HuH-7 (cell line): ENCODE results near the gene CAPZB.

Experiments
- DNase-seq: peaks from one replicate; pipeline ENCODE4 v3.0.0; 2011; ENCODE audit warnings: low spot score

CAPZB gene

DNA sequence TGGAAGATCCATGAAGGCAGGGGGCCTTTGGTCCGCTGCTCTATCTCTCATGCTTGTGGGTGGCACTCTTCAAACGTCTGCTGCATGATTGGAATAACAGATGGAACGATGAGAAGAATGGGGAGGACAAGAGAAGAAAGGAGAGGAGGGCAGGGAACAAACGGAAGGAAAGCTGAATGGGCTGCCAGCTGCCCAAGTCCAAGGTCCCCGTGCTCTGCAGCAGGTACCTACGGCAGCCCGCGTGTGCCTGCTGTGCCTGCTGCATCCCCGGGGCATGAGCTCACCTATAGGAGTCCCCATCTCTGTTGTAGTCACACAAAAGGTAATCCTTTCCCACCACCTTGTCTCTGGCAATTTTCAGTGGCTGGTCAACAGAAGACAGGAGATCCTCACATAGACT lies 100.1 kb downstream of the CAPZB start:
- no peak for DNase-seq

DNA sequence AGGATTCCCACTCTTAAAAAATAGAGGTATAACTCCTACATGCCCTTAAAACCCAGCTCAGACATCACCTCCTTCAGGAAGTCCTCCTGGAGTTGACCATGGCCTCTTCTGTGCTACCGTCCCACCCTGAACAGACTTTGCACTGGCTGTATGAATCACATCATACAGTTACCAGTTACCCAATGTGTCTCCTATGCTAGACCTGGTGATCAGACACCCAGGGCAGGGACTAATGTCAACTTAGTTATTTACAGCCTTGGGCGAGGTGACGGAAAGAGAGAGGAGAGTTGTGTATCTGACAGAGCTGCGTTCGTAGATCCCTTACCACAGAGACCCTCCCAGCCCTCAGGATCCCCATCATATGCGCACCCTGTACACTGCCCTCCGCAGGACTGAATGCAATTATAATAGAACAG lies 100.6 kb downstream of the CAPZB start:
- peak; percentile 73 for DNase-seq

DNA sequence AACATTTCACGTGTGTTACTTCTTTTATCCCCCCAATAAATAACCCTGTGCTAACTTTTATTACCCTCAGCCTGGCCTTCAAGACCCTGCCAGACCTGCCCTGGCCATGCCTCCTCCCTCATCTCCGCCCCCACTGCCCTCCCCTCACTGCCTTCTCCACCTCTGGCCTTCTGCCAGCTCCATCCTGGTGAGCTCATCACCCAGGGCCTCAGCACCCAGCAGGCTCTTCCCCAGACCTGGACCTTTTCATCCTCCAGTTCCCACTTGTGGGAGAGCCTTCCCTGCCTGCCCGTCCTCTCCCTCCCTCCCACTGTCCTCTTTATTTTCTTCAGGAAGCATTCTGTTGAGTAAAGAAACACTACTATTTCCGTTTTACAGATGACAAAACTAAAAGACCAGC lies 101.2 kb downstream of the CAPZB start:
- no peak for DNase-seq

DNA sequence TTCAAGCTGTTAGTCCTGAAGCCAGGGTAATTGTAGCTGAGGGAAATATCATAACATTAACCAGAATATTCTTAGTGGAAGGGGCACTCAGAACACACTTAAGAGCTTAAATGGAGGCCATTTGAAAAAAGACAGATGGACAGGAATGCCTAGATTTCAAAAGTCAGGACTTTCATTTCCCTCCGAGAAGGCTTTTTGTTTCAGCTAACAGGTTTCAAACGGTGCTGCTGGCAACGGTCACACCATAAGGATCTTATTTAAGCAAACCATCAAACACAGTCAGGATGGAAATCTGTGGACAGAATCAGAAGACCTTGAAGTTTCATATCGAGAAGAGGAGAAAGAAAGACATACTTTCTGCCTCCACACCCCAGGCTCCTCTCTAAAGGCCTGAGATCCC lies 103.1 kb downstream of the CAPZB start:
- no peak for DNase-seq

DNA sequence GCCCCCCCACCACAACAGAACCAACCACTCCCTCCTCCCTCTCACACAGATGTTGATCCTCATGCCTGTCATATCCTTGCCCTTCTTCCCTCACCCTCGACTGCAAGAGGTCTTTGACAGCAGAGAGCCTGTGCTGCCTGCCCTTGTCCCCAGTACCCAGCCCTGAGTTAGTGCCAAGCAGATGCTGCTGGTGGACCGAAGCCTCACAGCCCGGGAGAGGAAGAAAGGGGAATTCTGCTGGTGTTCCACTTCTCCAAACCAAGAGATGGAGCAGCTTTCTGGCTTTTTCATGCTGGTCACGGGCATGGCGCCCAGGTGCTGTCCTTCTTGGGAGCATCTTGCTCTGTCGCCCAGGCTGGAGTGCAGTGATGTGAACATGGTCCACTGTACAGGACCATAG lies 104.1 kb downstream of the CAPZB start:
- no peak for DNase-seq

DNA sequence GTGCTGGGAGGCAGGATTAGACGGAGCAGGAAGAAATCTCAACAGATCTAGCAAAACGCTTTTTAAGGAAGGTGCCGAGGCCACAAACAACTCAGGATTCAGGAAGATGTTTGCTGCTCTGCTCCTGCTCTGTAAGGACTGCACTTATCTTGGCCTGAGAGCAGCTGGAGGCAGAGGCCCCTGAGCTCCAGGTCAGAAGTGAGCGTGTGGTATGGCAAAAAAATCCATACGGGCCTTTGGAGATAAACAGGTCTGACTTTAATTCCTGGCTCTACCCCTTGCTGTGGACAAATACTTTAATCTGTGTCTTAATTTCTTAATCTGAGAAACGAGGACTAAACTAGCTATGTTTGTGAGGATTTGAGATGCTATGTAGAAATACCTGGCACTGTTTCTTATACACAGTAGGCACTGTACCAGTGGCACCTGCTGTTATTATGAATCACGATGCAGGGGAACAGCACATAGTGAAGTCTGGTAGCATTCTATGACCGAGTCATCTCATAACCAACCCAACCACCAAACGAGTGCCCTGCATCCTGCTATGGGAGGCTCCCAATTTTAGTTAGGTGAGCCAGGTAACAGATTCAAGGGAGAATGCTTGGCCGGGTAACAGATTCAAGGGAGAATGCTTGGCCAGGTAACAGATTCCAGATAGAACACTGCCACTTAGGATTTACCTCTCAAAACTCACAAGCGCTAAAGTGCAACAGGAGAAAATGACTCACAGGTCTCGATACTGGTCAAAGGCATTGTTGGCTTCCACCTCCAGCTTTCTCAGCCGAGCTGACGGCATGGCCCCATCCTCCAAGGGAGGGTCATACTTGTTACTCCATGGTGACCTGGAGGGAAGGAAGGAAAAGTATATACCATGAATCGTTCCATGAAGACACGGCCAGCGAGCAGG lies 107.3 kb downstream of the CAPZB start:
- DNase-seq = no peak

DNA sequence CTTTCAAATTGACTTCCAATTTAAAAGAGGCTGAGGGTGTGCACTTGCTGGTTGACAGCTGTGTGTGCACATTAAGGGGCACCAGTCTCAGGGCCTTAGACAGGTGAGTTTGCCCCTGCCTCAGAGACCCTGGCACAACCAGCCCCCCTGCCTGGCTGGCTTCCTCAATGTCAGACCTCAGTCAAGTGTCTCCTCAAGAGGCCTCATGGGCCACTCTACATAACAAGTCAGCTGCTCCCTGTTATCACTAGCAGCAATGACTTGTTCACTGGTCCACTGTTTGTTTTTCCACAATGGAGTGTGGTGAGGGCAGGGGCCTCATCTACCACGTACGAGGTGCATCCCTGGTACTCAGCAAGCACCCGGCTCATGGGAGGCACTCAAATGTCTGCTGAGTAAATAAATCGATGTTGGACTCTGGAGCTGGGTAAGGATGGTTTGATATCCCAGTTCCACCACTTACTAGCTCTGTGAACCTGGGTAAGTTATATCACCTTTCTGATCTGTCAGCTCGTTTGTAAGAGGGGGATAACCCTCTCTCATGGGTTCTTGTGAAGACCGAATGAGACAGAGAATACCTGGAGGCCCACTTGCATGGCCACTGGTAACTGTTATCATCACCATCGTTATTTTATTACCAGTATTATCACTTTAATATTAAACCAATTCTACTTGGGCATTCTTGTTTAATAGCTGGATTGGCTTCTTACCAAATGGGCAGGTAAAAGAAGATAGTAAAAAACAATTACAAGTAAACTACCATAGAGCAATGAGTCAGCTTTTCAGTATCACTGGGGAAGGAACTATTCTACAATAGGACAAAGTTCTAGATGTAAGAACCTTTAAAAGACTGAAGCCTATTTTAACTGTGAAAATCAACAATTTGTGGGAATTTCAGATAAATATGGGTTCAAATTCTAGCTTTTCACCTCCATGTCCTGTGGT lies 108.6 kb downstream of the CAPZB start:
- no peak for DNase-seq

DNA sequence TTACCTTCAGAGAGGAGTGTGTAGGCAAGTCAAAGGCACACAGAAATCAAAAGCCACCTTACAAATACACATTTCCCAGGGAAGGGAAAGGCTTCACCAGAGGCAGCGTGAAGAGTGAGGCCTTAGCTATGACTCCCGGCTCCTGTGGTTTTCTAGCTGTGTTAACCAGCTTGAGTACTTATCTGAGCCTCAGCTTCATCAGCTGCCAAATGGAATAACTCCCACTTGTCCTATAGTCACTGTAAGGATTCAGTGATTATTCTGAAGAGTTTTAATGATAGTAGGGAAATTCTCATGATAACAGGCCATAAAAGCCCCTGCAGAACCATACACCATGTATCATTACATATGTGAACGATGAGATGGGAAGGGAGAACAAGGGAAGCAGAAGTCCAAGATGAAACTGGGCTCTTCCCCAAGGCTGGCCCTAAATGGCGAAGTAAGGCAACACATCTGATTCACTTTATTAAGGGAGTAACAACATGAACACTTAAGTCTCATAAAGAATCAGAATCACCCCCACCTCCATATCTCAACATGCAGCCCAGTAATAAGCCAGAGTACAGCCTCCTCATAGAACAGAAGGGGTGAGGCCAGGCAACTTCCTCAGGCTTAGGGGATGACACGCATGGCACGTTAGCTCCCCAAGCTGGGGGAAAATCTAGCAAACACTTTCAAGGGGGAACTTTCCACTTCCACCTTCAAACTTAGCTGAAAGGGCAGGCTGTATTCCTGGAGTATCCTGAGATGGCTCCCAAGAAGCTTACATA lies 109.5 kb downstream of the CAPZB start:
- DNase-seq = no peak

DNA sequence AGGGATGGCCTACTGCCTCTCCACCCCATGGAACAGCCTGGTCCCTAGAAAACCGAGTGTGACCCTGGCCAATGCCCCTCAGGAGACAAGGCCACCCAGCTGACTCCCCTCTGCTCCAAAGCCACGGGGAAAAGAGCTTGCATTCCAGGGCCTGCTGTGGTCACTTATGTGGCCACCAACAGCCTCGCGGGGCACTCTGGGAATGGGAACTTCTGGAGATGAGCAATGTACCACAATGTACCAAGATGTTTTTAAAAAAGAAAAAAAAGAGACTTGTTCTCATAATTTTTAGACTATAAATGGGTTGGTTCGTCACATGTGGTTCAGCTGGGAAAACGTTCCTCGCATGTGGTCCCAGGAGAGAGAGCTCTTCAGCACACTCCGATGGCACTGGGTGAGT lies 110.4 kb downstream of the CAPZB start:
- DNase-seq = no peak

DNA sequence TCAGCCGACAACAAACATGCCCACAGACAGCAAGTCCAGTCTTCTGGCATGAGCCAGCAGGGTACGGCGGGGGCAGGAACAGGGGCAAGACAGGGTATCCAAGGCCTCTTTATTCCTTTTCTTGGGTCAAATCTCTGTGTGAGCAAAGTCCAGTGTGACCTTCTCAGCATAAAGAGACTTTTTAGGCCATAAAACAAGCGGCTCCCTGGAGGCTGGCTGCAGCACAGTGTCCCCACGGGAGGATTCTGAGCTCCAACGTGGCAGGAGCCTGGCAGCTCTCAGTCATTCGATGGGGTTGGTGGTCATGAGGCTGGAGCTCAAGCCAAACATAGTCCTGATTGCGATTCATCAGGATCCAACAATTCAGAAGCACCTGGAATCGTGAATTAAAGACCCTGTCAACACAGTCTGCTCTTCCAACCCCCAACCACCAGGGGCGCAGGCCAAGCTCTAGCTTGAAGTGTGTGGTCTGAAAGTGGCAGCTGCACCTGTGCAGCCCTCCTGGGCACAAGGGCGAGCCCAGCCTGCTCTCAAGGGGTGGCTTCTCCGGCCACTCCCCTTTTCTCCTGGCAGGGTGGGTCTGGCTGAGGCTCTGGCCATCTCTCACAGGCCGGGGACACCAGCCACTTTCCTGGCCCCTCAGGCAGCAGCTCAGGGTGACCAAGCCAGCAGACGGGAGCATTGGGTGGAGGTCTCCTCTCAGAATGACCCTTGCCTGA lies 111.1 kb downstream of the CAPZB start:
- DNase-seq = peak; percentile 55

DNA sequence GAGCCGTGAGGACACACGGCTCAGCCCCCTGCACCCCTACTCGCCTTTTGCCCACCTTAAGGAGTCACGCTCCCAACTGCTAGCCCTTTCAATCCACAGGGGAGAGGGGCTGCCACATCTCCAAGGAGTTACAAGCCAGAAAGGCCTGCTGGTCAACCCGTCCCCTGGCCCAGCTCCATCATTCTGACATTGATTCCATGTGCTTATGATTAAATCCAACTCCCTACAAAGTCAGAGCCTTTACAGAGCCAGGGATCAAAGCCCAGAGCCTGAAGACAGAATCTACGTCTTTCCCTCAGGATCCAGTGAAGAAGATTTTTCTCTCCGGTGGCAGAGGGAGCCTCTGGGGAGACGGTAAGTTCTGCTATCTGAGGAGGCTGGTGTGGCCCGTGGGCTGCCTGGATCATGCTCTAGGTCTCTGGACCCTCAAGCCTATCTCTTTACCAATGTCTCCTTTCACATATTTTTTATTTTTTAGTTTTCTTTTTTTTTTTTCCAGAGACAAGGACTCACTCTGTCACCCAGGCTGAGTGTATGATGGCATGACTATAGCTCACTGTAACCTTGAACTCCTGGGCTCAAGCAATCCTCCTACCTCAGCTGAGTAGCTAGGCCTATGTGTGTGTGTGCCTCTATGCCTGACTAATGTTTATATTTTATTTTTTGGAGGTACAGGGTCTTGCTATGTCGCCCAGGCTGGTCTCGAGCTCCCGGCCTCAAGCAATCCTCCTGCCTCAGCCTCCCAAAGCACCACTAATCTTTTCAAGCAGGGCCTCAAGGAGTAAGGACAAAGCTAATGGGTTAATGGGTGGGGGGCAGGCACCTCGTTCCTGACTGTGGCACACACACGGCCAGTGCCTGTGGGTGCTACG lies 111.9 kb downstream of the CAPZB start:
- DNase-seq = no peak

DNA sequence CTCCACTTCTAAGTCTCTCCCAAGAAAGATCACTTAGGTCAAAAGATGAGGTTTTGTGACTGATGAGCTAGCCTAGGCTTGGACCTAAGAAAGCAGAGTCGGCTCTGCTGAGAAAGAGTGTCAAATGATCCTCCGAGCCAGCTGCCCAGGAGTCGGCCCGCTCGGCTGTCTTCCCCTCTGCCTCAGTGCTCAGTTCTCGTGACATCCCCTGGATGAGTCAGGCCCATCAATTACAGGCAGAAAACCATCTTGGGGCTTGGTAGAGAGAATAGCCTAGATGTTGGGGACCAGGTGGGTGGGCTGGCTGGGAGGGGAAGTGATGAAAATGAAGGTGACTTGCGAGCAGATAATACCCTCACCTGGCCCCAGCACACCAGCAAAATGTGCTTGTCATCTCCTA lies 112.7 kb downstream of the CAPZB start:
- DNase-seq = no peak

DNA sequence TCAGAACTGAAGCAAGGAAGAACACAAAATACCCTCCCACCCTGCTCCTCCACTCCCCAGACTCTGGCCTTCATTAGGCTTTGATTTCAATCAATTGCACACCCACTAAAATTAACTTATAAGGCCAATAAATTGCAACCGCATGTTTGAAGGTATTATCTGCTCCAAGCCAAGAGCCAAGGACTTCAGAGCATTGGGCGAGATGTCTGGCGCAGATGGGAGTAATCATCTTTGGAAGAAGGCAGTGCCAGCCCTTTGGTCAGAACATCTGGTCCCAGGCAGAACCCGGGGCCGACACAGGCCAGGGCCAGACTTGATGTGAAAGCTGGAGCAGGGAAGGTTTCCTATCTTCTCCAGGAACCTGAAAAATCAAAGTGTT lies 113.2 kb downstream of the CAPZB start:
- DNase-seq = no peak

DNA sequence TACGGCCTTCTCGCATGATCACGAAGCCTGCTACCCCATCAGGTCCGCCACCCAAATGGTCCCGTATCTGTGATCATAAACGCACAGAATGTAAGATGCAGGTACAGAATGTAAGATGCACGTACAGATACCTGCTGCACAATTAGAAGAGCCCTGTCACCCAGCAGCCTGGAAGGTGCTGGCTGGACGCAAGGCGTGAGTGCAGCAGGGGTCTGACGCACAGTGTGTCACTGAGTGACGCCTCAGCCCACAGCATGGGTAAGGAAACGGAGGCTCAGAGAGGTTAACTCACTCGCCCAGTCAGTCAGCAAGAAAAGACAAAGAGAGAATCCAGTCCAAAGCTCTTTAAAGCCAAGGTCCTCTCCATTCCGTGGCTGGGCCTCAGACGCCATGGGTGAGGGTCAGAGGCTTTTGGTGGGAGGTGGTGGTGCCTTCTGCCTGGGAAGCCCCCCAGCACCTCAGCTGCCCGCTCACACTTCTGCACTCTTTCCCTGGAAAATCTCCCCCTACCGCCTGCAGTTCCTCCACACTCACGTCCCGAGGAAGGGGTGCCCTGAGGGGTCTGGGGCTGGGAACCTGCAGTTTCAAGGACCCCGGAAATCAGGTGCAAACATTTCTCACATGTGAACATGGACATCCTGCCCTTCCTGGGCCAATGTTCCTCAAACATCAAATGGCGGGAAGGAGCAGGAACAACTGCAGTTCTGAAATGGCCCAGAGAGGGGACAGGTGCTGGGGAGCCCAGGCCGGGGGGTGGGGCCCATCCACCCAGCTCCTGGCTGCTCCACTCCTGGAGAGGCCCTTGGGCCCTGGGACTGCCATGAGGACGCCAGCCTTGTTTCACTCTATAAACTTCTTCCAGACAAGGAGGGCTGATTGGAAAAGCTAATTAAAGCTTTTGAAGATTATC lies 113.9 kb downstream of the CAPZB start:
- DNase-seq = no peak

DNA sequence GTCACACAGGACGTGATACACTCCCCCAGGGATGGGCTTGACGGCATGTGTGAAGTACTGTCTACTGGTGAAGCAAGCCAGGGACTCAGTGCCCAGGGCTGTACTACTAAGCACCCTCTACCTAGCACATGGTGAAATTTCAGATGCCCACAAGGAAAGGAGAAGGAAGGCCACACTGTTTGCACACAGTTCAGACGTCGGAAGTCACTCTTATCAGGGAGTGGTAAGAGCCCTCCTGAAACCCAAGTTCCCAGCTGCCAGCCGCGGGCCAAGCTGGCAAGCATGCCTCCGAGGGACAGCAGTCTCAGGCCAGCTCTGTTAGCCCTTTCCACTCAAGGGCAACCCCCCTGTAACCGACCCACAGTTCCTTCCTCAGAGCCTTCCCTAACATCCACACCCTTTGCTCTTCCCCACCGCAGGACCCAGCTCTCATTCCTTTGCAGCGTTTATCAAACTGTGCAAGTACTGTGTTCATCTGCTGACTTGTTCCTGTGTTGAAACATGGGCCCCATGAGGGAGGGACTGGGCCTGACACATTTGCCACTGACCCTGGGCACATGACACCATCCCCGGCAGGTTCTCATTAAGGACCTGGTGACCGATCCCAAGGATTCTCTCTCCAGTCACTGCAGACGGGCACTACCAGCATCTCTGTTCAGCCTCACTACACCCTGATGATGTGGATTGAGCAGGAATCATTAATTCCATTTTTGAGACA lies 114.7 kb downstream of the CAPZB start:
- no peak for DNase-seq

DNA sequence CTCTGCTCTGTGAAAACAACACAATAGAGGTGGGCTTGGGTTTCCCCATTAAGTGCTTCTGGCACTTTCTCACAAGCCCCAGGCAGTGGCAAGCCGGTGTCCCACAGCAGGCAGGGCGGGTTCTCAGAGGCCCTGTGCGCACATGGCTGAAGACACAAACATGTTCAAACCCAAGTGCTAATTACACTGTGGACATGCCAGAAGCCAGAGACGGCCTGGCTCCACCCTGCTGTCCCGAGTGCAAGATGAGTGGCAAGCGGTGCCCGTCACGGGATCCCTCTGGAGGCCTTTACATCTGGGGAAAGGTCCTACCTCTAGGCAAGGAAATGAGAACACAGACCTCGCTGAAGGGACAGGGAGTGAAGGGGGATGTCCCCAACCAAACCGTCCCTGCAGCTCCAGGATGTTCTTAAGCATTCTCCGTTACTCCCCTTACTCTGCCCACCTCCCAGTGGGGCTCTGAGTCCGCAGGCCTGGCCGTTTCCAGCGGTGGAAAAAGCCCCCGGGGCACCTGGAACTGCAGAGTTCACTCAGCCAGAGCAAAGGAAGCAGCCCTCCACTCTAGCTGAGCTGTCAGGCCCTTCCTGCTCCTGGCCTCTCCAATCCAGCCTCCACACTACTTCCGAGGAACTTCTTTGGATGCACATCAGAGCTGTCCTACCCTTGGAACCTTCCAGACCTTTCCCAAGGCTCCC lies 115.8 kb downstream of the CAPZB start:
- DNase-seq = no peak

DNA sequence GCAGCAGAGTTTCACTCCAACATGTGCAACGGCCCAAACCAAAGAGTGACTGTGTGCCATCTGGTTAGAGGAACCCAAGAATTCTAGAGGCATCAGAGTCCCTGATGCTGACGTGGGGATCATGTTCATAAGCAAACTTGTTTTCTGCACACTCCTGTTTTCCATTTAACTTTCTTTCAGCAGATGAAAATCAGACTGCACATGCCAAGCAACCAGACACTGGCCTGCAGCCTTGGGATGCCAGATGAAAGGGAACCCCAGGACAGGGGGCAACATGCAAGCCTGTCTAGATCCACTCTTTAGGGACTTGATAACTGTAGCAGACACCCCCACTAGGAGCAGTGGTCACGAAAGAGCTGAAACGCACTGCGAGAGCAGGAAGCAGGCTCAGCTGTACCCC lies 116.4 kb downstream of the CAPZB start:
- DNase-seq = no peak

DNA sequence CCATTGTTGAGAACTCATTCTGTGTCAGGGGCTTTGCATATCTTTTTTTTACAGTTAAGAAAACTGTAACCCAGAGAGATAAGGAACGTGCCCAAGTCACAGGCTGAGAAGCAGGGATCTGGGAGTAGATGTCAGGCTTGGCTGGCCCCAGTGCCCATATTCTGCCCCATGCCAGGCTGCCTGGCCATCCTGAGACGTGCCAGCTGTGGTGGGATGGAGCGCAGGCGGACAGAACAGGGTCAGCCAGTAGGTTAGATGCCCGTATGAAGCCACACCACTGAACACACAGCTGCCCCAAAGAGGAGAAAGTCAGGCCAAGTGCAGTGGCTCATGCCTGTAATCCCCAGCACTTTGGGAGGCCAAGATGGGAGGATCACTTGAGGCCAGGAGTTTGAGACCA lies 117.3 kb downstream of the CAPZB start:
- no peak for DNase-seq
